Ovary (tissue), 3 donors: ENCODE measurements around the gene IRGQ.

Experiments used
- EP300 ChIP-seq: sonication (generic); formaldehyde crosslinking; IDR thresholded peaks from one replicate; pipeline ENCODE4 v1.6.1; 2017; ENCODE audit warnings: antibody characterized with exemption
- POLR2A ChIP-seq: fragments of 450-650 bp; IDR thresholded peaks from one replicate; pipeline ENCODE4 v1.6.1; 2017; ENCODE audit warnings: antibody characterized with exemption, mild to moderate bottlenecking, moderate library complexity
- TF ChIP-seq, protein P1 (sequence below), 3 donors: fragments of 450-650 bp in 2 of 3; fragments of 200-600 bp in 1 of 3; IDR thresholded peaks; one replicate each; pipeline versions ENCODE4 v1.5.1 to v1.8.0; 2016 to 2022; ENCODE audit warnings: antibody characterized with exemption in 3 of 3, mild to moderate bottlenecking in 1 of 3
- donor health status: DM: no; HTN: no; CAD: no.

DNA sequence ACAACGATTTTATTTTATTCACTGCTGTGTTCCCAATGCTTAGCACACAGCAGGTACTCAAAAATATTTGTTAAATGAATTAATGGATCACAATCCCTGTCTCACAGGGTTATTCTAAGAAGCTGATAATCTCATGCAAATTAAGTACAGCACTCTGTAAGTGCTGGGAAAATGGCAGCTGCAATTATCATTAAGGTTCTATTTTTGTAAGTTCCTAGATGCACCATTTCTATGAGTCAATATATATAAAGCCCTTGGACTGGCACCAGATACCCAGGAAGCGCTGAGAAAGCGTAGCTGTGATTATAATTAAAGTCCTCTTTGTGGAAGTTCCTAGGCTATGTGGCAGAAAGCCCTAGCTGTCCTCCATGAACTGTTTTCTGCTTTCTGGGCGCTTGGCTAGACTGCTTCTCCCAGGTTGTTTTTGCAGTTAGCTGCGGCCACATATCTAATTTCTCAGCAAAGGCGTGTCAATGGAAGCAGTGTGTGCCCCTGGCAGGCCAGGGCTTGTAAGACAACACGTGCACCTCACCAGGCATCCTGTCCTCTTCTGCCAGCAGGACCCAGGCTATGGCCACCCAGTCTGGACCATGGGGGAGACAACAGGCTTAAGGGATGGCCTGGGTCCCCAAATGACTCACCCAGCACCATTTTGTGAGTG, 10.8 kb upstream of the IRGQ start:
- TF ChIP-seq, protein P1, sequence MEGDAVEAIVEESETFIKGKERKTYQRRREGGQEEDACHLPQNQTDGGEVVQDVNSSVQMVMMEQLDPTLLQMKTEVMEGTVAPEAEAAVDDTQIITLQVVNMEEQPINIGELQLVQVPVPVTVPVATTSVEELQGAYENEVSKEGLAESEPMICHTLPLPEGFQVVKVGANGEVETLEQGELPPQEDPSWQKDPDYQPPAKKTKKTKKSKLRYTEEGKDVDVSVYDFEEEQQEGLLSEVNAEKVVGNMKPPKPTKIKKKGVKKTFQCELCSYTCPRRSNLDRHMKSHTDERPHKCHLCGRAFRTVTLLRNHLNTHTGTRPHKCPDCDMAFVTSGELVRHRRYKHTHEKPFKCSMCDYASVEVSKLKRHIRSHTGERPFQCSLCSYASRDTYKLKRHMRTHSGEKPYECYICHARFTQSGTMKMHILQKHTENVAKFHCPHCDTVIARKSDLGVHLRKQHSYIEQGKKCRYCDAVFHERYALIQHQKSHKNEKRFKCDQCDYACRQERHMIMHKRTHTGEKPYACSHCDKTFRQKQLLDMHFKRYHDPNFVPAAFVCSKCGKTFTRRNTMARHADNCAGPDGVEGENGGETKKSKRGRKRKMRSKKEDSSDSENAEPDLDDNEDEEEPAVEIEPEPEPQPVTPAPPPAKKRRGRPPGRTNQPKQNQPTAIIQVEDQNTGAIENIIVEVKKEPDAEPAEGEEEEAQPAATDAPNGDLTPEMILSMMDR (IDR thresholded peaks at IDR 0.05), result no peak
- no peak for TF ChIP-seq POLR2A
- TF ChIP-seq EP300, result no peak
